Neural cell (in vitro differentiated cells): ENCODE results near the gene ZIC4. TPM values are rescaled to one million over a fixed set of nuclear protein-coding genes. Genes with fewer than 3 reads are reported as not detected.

Source experiments
- H2AFZ ChIP-seq: fragments of 200-600, 300-800 bp; sonication (generic), shearing (Covaris generic); 2 replicates; pipeline ENCODE4 v1.6.0; 2014; ENCODE audit warnings: low read depth, mild to moderate bottlenecking, antibody characterized with exemption, low read length, moderate library complexity
- H3F3A ChIP-seq: fragments of 200-600 bp; shearing (Covaris generic); 2 replicates; pipeline ENCODE4 v1.6.1; 2016; ENCODE audit warnings: mild to moderate bottlenecking, moderate library complexity, mixed read lengths, antibody characterized with exemption, low read length; ENCODE audit not compliant: insufficient read depth, poor library complexity, severe bottlenecking
- H3K27ac ChIP-seq: fragments of 200-600, 300-800 bp; sonication (generic), shearing (Covaris generic); 2 replicates; pipeline ENCODE4 v1.5.1; 2014; ENCODE audit warnings: mild to moderate bottlenecking, low read length, moderate library complexity
- H3K27me3 ChIP-seq: fragments of 300-800, 200-600 bp; sonication (generic), shearing (Covaris generic); 2 replicates; pipeline ENCODE4 v1.6.0; 2014; ENCODE audit warnings: mild to moderate bottlenecking, low read depth, low read length, moderate library complexity; ENCODE audit not compliant: insufficient read depth
- H3K36me3 ChIP-seq: fragments of 300-800, 200-600 bp; sonication (generic), shearing (Covaris generic); 2 replicates; pipeline ENCODE4 v1.5.1; 2014; ENCODE audit warnings: mild to moderate bottlenecking, antibody characterized with exemption, low read length, moderate library complexity; ENCODE audit not compliant: insufficient read depth
- H3K4me2 ChIP-seq: fragments of 300-800, 200-600 bp; sonication (generic), shearing (Covaris generic); 2 replicates; pipeline ENCODE4 v1.6.0; 2014; ENCODE audit warnings: mild to moderate bottlenecking, low read length
- H3K4me3 ChIP-seq: fragments of 300-800, 200-600 bp; sonication (generic), shearing (Covaris generic); 2 replicates; pipeline ENCODE4 v1.5.1; 2014; ENCODE audit warnings: mild to moderate bottlenecking, low read length, moderate library complexity
- H3K79me2 ChIP-seq: fragments of 200-600 bp; shearing (Covaris generic); replicated peaks from 2 replicates; pipeline ENCODE4 v1.6.0; 2014; ENCODE audit warnings: mild to moderate bottlenecking, low read length, moderate library complexity; ENCODE audit not compliant: insufficient read depth
- H3K9ac ChIP-seq: fragments of 300-800, 200-600 bp; sonication (generic), shearing (Covaris generic); 2 replicates; pipeline ENCODE4 v1.6.1; 2016; ENCODE audit warnings: mild to moderate bottlenecking, low read length, mixed read lengths
- H3K9me2 ChIP-seq: fragments of 200-600 bp; shearing (Covaris generic); 2 replicates; pipeline ENCODE4 v1.6.1; 2016; ENCODE audit warnings: mild to moderate bottlenecking, low read length, mixed read lengths; ENCODE audit not compliant: insufficient read depth
- H3K9me3 ChIP-seq: fragments of 200-600, 300-800 bp; sonication (generic), shearing (Covaris generic); 2 replicates; pipeline ENCODE4 v1.6.1; 2016; ENCODE audit warnings: mild to moderate bottlenecking, mixed run types, low read length, moderate library complexity, mixed read lengths
- H4K20me1 ChIP-seq: fragments of 200-600 bp; shearing (Covaris generic); 2 replicates; pipeline ENCODE4 v1.6.1; 2016; ENCODE audit warnings: mild to moderate bottlenecking, mixed run types; ENCODE audit not compliant: insufficient read depth
- CTCF ChIP-seq: fragments of 450-650 bp; IDR thresholded peaks from 2 replicates; pipeline ENCODE4 v1.5.1; 2014; ENCODE audit warnings: antibody characterized with exemption, mild to moderate bottlenecking, moderate library complexity; ENCODE audit not compliant: poor library complexity, severe bottlenecking
- EP300 ChIP-seq: fragments of 450-650 bp; conservative IDR thresholded peaks from 2 replicates; pipeline ENCODE4 v1.6.1; 2014; ENCODE audit warnings: antibody characterized with exemption, mild to moderate bottlenecking, moderate library complexity; ENCODE audit not compliant: poor library complexity, severe bottlenecking
- EZH2 ChIP-seq: fragments of 200-600, 300-800 bp; shearing (Covaris generic), sonication (generic); IDR thresholded peaks from 2 replicates; pipeline ENCODE4 v1.6.1; 2014; ENCODE audit warnings: antibody characterized with exemption, low read length, borderline replicate concordance, mild to moderate bottlenecking; ENCODE audit not compliant: insufficient read depth, poor library complexity, severe bottlenecking
- MXI1 ChIP-seq: fragments of 450-650 bp; conservative IDR thresholded peaks from 2 replicates; pipeline ENCODE4 v1.6.1; 2014; ENCODE audit warnings: antibody characterized with exemption, mild to moderate bottlenecking; ENCODE audit not compliant: poor library complexity, severe bottlenecking
- POLR2AphosphoS5 ChIP-seq: IDR thresholded peaks from 2 replicates; pipeline ENCODE4 v1.6.1; 2012
- RAD21 ChIP-seq: fragments of 450-650 bp; conservative IDR thresholded peaks from 2 replicates; pipeline ENCODE4 v1.6.1; 2014; ENCODE audit warnings: antibody characterized with exemption, mild to moderate bottlenecking, moderate library complexity
- REST ChIP-seq: IDR thresholded peaks from 2 replicates; pipeline ENCODE4 v1.6.1; 2012; ENCODE audit warnings: borderline replicate concordance
- SMC3 ChIP-seq: fragments of 450-650 bp; conservative IDR thresholded peaks from 2 replicates; pipeline ENCODE4 v1.6.1; 2014; ENCODE audit warnings: antibody characterized with exemption, mild to moderate bottlenecking, moderate library complexity; ENCODE audit not compliant: poor library complexity
- TAF1 ChIP-seq: IDR thresholded peaks from 2 replicates; pipeline ENCODE4 v1.6.1; 2012; ENCODE audit warnings: low read depth
- polyA plus RNA-seq: library from polyadenylated mRNA; depleted of rRNA; stranded (reverse); fragments of >200 nt; gene quantifications from 2 replicates; pipeline ENCODE4 v1.2.3, GENCODE V29; 2014

The ZIC4 gene
- polyA plus RNA-seq, 1 donor from 2014 or later = 8.6 TPM

- Histone ChIP-seq H3K27ac (no peak overlapping the region), H3K4me2 (no peak overlapping the region), H3K9me2 (no peaks in the 10 kb centered on the region), H3K79me2 (no peaks in the 10 kb centered on the region), H2AFZ (no peak overlapping the region), H3K36me3 (no peaks in the 10 kb centered on the region), H3F3A (no peaks in the 10 kb centered on the region), H3K9ac (no peak overlapping the region), H4K20me1 (no peaks in the 10 kb centered on the region), H3K9me3 (no peaks in the 10 kb centered on the region), H3K27me3 (no peaks in the 10 kb centered on the region), H3K4me3 (no peak overlapping the region)
- TF ChIP-seq POLR2AphosphoS5 = no peak
- no peak for TF ChIP-seq EZH2
- no peak for TF ChIP-seq REST
- TF ChIP-seq TAF1 = no peak
- TF ChIP-seq EP300 = no peak
- no peak for TF ChIP-seq RAD21
- no peak for TF ChIP-seq MXI1
- no peak for TF ChIP-seq SMC3
- no peak for TF ChIP-seq CTCF
These were observed 69.6 kb downstream of the ZIC4 start for GRCh38 chr3:147336543-147337278.

Other genes starting within 250 kb of the ZIC4 start
- gene ZIC1, start 2.8 kb upstream of the ZIC4 start, polyA plus RNA-seq = 134 and 183 TPM in 2 replicates